Measurements from ENCODE around the gene TDP1. TPM values are rescaled to one million over a fixed set of nuclear protein-coding genes. Genes with fewer than 3 reads are reported as not detected.

The TDP1 gene
- total and polyA plus RNA-seq, 2 of the 13 experiments (the other 11 are each of a cell fraction or from before 2014, with no cell fraction given) = 16.4 to 31.2 TPM

GRCh38 chr14:89911010-89911919, 44.5 kb upstream of the TDP1 start (continued):
- no peak for TF ChIP-seq ZBTB42 (CRISPR knock-in tag; IDR thresholded peaks at IDR 0.05)
- TF ChIP-seq PLSCR1 (CRISPR knock-in tag; IDR thresholded peaks at IDR 0.05; ENCODE audit: borderline replicate concordance) = no peak
- no peak for TF ChIP-seq ZNF407 (CRISPR knock-in tag; IDR thresholded peaks at IDR 0.05; ENCODE audit: not compliant biosample characterization)
- TF ChIP-seq ZNF18 (CRISPR knock-in tag; IDR thresholded peaks at IDR 0.05; ENCODE audit: insufficient replicate concordance) = no peak
- TF ChIP-seq RFXANK (CRISPR knock-in tag; IDR thresholded peaks at IDR 0.05) = no peak
- TF ChIP-seq KLF9 (CRISPR knock-in tag; IDR thresholded peaks at IDR 0.05; ENCODE audit: low read depth) = no peak
- no peak for TF ChIP-seq ONECUT2 (CRISPR knock-in tag; IDR thresholded peaks at IDR 0.05)
- no peak for TF ChIP-seq ZNF597 (CRISPR knock-in tag; IDR thresholded peaks at IDR 0.05)
- TF ChIP-seq ZNF30 (CRISPR knock-in tag; IDR thresholded peaks at IDR 0.05) = no peak
- no peak for TF ChIP-seq HNRNPK (IDR thresholded peaks at IDR 0.05; ENCODE audit: low read depth, low read length, poor library complexity, severe bottlenecking)
- 0 out of 2 replicates have a peak, but pooled peaks have one; percentile 56 for TF ChIP-seq ARNTL (CRISPR knock-in tag; IDR thresholded peaks at IDR 0.05)
- no peak for TF ChIP-seq ZNF652 (CRISPR knock-in tag; IDR thresholded peaks at IDR 0.05; ENCODE audit: borderline replicate concordance, low read depth)
- TF ChIP-seq ZNF740 (CRISPR knock-in tag; IDR thresholded peaks at IDR 0.05) = no peak
- no peak for TF ChIP-seq SMAD1 (CRISPR knock-in tag; IDR thresholded peaks at IDR 0.05; ENCODE audit: borderline replicate concordance, low read depth)
- TF ChIP-seq MYC (CRISPR knock-in tag; IDR thresholded peaks at IDR 0.05; ENCODE audit: borderline replicate concordance) = no peak; the same call in 1 of the 2 replicates
- TF ChIP-seq MAX (IDR thresholded peaks at IDR 0.05) = peak; percentile 56

All from HepG2 (cell line).